Activated T-helper 1 cell treated with anti-CD3 and anti-CD28 coated beads, Interleukin-12 subunit alpha, Interleukin-12 subunit beta, Interleukin-2, Interleukin-4 antibody, amounts not matched to agents 30 ng/mL and 10 ng/mL and 1 ng/mL, durations not matched to agents 14 hours and 24 hours and 36 hours (primary cell): Measurements from ENCODE around the gene C10orf71. TPM values are rescaled to one million over a fixed set of nuclear protein-coding genes. Genes with fewer than 3 reads are reported as not detected.

Source experiments
- DNase-seq: peaks from one replicate; pipeline ENCODE4 v3.0.0; 2021; ENCODE audit warnings: low spot score
- H3K27ac Mint-ChIP-seq: one replicate; pipeline ENCODE4 v1.8.0; 2021; ENCODE audit warnings: mild to moderate bottlenecking, mixed read lengths
- H3K27me3 Mint-ChIP-seq: one replicate; pipeline ENCODE4 v1.8.0; 2022; ENCODE audit warnings: mild to moderate bottlenecking, moderate library complexity, mixed read lengths; ENCODE audit not compliant: insufficient read depth
- H3K36me3 Mint-ChIP-seq: one replicate; pipeline ENCODE4 v1.8.0; 2021; ENCODE audit warnings: low read depth, mixed read lengths
- H3K4me1 Mint-ChIP-seq: one replicate; pipeline ENCODE4 v1.8.0; 2021; ENCODE audit warnings: low read depth, mixed read lengths
- H3K4me3 Mint-ChIP-seq: one replicate; pipeline ENCODE4 v1.8.0; 2021; ENCODE audit warnings: mild to moderate bottlenecking, moderate library complexity, mixed read lengths
- H3K9me3 Mint-ChIP-seq: one replicate; pipeline ENCODE4 v1.8.0; 2021; ENCODE audit warnings: mixed read lengths
- intact Hi-C: fragments of 100-400 bp; cut with micrococcal nuclease; formaldehyde crosslinking; loops from one replicate; pipeline ENCODE4 v1.15.1; 2024
- total RNA-seq: library from RNA; stranded (reverse); gene quantifications from 2 replicates; pipeline ENCODE4 v1.2.3, GENCODE V29; 2022

C10orf71 gene
- total RNA-seq, 1 donor from 2014 or later: not detected

DNA sequence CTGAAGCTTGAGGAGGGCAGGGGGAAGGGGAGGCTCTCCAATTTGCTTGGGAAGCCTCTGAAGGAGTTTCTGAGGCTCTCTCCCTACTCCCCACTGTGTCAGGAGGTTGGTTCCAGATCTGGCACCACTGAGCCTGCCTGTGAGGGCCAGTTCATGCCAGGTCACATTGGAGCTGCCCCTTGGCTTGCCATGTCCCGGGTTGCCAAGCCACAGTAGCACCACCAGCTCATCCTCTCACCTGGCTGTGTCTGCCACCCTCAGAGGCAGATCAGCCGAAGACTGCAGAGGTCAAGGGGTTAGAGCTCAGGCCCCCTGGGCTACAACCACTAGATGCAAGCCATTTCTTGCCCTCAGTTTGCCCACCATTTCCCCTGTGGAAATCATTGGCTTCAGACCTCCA is 3.1 kb downstream of the C10orf71 start:
- no peak for DNase-seq
- intact Hi-C loops: no loop called here
- H3K9me3 Mint-ChIP-seq: no peaks in the 10 kb centered on the region
- no peak overlapping the region for H3K27ac Mint-ChIP-seq
- no peaks in the 10 kb centered on the region for H3K36me3 Mint-ChIP-seq
- H3K27me3 Mint-ChIP-seq: peaks cover 2% of the 10 kb centered on the region
- no peaks in the 10 kb centered on the region for H3K4me1 Mint-ChIP-seq
- H3K4me3 Mint-ChIP-seq: no peak overlapping the region

DNA sequence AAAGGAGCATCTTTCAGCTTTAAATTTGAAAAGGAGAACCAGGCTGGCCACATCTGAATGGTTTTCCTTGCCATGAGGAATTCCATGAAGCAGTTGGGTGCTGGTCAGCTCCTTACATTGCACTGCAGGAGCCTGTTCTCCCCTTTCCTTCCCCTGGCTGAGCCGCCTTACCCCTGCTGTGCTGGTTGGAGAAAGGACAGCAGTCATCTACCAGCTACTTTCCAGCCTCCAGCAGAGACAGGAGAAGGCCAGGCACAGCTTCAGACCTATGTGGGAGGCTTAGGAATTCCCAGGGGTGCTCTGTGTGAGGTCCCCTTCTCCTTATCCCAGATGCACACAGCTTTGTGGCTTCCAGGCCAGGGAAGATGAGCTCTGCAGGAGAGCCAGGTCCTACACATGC is 4.7 kb downstream of the C10orf71 start:
- peaks cover 2% of the 10 kb centered on the region for H3K27me3 Mint-ChIP-seq
- DNase-seq: no peak
- no peak overlapping the region for H3K4me3 Mint-ChIP-seq
- H3K27ac Mint-ChIP-seq: no peak overlapping the region
- H3K36me3 Mint-ChIP-seq: no peaks in the 10 kb centered on the region
- H3K9me3 Mint-ChIP-seq: no peaks in the 10 kb centered on the region
- no peaks in the 10 kb centered on the region for H3K4me1 Mint-ChIP-seq
- intact Hi-C loops: no loop called here

DNA sequence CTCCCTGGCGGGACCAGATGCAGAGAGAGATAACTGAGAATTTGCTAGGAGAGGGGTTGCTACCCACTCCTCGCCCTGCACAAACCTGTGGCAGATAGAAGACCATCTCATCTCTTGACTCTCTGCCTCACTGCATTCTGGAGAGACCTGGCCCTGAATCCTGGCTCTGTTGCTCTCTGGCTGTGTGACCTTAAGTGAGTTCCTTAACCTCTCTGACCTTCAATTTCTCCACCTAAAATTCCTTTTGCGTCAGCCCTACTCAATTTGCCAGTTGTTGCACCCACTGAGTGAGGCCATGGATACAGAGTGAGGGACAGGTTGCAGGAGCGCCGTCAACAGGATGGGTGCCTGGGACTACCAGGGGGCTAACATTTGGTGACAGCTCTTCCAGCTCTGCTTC is 5.2 kb downstream of the C10orf71 start:
- DNase-seq: no peak
- Mint-ChIP-seq H3K4me3 (no peak overlapping the region), H3K4me1 (peaks cover under 1% of the 10 kb centered on the region), H3K27ac (no peak overlapping the region), H3K9me3 (no peaks in the 10 kb centered on the region), H3K27me3 (peaks cover 2% of the 10 kb centered on the region), H3K36me3 (no peaks in the 10 kb centered on the region)
- intact Hi-C loops: no loop called here

DNA sequence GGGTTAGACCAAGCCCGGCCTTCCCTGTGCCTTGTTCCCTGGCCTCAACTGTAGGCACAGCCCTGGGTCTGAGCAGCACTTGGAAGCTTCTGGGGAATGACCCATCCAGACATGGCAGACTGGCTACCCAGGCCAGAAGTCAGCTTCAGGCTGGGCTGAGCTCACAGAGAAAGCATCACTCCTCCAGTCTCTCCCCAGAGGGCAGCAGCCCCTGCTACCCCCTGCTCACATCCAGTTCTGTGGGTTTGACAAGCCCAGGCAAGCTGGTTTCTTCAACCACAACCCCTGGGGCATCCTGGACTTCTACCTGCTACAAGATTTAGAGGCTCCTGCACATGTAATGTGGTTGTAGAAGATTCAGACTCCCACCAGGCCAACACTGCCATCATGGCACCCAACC is 9.0 kb downstream of the C10orf71 start:
- Mint-ChIP-seq H3K4me1 (peaks cover 17% of the 10 kb centered on the region), H3K9me3 (no peaks in the 10 kb centered on the region), H3K4me3 (no peak overlapping the region), H3K36me3 (no peaks in the 10 kb centered on the region), H3K27me3 (peaks cover 2% of the 10 kb centered on the region), H3K27ac (no peak overlapping the region)
- DNase-seq: no peak
- intact Hi-C loops: no loop called here

DNA sequence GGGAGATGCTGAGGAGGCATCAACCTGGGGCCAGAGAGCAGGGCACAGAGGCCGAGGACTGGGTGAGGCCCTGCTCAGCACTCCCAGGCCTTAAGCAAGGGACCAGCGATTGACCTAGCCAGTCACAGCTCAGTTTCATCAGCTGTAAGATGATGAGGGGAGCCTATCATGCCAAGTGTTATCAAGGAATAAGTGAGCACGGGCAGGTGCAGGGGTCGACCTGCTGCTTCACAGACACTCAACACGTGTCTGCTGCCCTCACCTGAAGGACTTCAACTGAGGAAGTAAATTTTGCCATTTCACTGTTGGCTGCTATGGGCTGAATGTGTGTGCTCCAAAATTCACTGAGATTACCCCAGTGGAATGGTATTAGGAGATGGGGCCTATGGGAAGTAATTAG is 9.9 kb downstream of the C10orf71 start:
- peaks cover 2% of the 10 kb centered on the region for H3K27me3 Mint-ChIP-seq
- H3K36me3 Mint-ChIP-seq: no peaks in the 10 kb centered on the region
- no peak overlapping the region for H3K4me3 Mint-ChIP-seq
- H3K27ac Mint-ChIP-seq: no peak overlapping the region
- H3K9me3 Mint-ChIP-seq: no peaks in the 10 kb centered on the region
- DNase-seq: no peak
- peaks cover 17% of the 10 kb centered on the region for H3K4me1 Mint-ChIP-seq
- intact Hi-C loops: no loop called here

DNA sequence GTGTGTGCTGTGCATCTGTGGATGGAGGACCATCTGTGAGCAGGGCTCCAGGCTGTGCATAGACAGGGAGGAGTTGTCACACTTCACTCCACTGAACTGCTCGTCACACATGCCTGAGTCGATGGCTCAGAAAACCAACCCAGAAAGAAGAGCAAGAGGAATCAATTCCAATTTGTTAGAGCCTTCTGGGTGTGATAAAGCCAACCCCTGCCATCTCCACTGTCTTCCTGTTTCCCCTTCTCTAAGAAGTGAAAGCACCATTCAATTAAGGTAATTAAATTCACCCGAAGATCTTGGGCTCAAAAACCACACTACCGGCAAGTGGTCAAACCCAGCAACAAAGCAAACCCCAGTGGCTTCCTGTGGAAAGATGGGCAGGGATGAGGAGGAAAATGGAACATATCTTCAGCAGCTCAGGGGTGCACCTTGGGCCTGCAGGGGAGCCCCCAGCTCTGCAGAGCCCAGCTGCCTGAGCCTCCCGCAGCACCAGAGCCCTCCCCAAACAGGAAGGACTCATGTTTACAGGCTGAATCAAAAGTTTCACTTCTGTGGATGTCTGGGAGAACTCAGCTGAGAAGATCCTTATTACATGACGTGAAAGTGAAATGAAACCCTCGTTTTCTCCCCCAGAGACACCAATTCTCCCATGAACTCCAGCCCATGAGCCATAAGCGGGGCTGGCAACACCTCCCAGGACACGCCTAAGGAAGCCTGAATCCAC is 10.9 kb downstream of the C10orf71 start:
- intact Hi-C loops: loop anchor here (2.0 kb wide), 1 partner anchor 133 kb away; no protein-coding TSS in a partner anchor
- Mint-ChIP-seq H3K27ac (peak overlapping the region; percentile 21), H3K4me1 (peaks cover 17% of the 10 kb centered on the region)

DNA sequence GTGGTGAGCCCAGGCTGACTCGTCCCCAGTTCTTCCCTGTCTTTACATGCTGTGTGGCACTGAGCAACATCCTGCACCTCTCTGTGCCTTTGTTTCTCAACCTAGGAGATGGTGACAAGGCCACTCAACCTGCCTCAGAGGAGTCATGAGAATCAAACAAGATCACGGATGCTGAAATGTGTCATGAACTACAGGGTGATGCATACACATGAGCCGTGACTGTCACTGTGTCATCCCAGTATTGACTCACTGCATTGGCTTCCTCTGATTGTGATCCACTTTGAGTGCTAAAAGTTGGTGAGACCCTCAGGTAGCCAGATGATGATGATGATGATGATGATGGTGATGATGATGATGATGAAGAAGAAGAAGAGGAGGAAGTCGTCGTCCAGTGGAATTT is 11.5 kb downstream of the C10orf71 start:
- intact Hi-C loops: loop anchor here (2.0 kb wide), 1 partner anchor 134 kb away; no protein-coding TSS in a partner anchor

More for the DNA sequence above, 10.9 kb downstream of the C10orf71 start:
- peak; percentile 5 for DNase-seq
- Mint-ChIP-seq H3K27me3 (peaks cover 1% of the 10 kb centered on the region), H3K4me3 (no peak overlapping the region), H3K9me3 (no peaks in the 10 kb centered on the region), H3K36me3 (no peaks in the 10 kb centered on the region)

DNA sequence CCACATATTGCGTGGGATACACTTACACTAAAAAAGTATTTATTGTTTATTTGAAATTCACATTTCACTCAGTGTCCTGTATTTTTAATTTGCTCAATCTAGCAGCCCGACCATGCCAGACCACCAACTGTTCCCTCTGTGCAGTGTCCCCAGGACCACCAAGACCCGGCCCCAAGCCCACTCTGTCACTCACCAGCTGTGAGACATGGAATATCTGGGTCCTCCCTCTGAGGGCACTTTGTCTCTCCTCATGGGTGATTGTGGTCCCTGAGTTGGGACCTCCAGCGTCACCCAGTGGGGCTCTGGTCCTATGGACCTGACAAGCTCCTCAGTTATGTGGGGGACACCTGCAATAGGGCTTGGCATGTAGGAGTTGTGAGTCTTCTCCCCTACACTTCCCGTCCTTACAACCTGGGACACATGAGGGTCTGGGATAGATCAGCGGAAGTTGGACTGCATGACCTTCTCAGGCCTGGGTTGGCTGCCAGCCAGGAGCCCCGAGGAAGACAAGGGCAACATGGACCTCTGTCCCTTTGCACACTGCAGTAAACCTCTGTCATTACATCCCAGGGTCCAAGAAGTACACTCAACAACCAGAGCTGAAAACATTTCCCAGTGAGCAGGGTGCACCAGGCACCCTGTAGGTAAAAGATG is 12.1 kb downstream of the C10orf71 start:
- Mint-ChIP-seq H3K27me3 (no peaks in the 10 kb centered on the region), H3K27ac (no peak overlapping the region), H3K9me3 (no peaks in the 10 kb centered on the region), H3K36me3 (no peaks in the 10 kb centered on the region), H3K4me1 (peaks cover 17% of the 10 kb centered on the region), H3K4me3 (no peak overlapping the region)
- intact Hi-C loops: loop anchor here (2.0 kb wide), 1 partner anchor 134 kb away; no protein-coding TSS in a partner anchor
- no peak for DNase-seq

More for the DNA sequence above, 11.5 kb downstream of the C10orf71 start:
- H3K4me3 Mint-ChIP-seq: no peak overlapping the region
- no peak overlapping the region for H3K27ac Mint-ChIP-seq
- H3K27me3 Mint-ChIP-seq: no peaks in the 10 kb centered on the region
- no peaks in the 10 kb centered on the region for H3K9me3 Mint-ChIP-seq
- H3K36me3 Mint-ChIP-seq: no peaks in the 10 kb centered on the region
- peaks cover 17% of the 10 kb centered on the region for H3K4me1 Mint-ChIP-seq
- DNase-seq: no peak

DNA sequence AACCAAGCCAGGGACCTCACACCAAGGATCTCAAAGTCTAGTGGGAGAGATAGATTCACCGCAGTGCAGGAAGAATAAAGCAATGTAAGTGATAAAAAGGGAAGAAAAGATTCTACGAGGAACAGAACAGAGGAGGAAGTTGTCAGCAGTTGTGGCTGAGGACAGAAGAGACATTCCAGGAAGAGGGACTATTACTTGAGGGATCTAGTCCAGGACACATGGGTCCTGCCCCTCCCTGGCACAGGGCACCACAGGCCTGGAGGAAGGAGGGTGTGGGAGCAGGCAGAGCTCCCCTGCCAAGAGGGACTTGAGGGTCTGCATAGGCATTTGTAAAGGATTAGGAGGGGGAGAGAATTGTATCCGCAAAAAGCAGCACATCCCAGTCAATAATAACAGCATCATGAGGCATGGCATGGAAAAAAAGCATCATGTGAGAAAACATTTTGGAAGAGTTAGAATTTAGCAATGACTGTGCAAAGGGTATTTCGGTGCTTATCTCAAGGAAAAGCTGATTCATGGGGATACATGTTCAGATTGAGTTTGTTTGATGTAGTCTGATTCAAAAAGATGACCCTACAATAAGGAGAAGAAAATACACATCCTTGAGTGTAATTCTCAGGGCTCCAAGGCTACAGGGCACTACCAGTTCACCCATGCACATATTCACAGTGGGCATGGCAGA is 12.7 kb downstream of the C10orf71 start:
- H3K27me3 Mint-ChIP-seq: no peaks in the 10 kb centered on the region
- H3K27ac Mint-ChIP-seq: no peak overlapping the region
- H3K36me3 Mint-ChIP-seq: no peaks in the 10 kb centered on the region
- intact Hi-C loops: loop anchor here (2.0 kb wide), 1 partner anchor 135 kb away; no protein-coding TSS in a partner anchor
- H3K9me3 Mint-ChIP-seq: no peaks in the 10 kb centered on the region
- DNase-seq: no peak
- no peak overlapping the region for H3K4me3 Mint-ChIP-seq
- peaks cover 17% of the 10 kb centered on the region for H3K4me1 Mint-ChIP-seq

DNA sequence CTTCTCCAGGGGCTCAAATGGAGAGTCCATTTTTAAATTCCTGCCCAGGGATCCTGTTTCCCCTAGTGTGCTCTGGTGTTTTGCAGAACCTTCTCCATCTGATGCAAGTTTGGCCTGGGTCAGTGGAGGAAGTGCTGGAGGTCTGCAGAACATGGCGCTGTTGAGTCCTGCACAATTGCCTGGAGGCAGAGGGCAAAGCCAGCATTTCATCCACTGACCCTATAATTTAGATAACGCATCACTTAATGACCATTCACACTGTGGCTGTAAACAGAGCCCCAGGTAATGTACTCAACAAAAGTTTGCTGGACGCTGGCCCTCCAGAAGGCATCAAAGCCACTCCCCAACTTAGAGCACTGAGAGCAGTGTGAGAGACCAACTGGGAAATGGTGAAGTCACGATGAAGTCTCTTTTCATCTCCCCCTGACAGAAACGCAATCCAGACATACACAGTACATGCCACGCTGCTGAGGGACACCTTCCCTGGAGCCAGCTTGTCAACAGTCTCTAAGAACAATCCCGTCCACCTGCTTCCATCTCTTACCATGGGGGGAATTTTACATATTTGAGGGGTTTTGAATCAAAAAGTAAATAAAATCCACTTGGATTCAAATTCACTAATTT is 13.4 kb downstream of the C10orf71 start:
- Mint-ChIP-seq H3K9me3 (no peaks in the 10 kb centered on the region), H3K27me3 (no peaks in the 10 kb centered on the region), H3K4me1 (peaks cover 17% of the 10 kb centered on the region), H3K4me3 (no peak overlapping the region), H3K36me3 (no peaks in the 10 kb centered on the region), H3K27ac (no peak overlapping the region)
- intact Hi-C loops: no loop called here
- DNase-seq: no peak

DNA sequence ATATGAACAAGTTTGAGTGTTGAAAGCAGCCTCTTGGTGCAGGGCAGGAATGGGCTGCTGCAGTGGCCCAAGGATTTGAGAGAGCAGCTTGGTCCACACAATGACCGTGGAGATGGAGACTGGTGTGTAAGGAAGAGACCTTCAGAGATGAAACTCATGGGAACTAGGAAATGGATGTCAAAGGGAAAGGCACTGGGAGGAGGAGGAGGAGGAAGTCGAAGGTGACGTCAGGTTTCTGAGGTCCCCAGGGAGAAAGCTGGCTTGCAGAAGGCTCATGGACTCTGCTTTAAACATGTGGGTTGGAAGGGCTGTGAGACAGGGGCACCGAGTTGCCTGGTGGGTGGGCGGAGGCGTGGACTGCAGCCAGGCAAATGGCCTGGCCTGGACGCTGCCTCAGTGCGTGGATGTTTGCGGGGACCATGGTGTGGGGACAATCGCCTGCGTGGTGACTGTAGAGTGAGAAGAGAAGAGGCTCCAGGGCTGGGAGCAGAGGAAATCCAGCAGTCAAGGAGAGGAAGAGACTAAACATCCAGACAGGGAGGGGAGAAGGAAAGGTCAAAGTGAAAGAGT is 14.6 kb downstream of the C10orf71 start:
- intact Hi-C loops: no loop called here
- Mint-ChIP-seq H3K4me3 (no peak overlapping the region), H3K27ac (no peak overlapping the region), H3K27me3 (no peaks in the 10 kb centered on the region), H3K9me3 (no peaks in the 10 kb centered on the region), H3K36me3 (no peaks in the 10 kb centered on the region), H3K4me1 (peaks cover 17% of the 10 kb centered on the region)
- DNase-seq: no peak

DNA sequence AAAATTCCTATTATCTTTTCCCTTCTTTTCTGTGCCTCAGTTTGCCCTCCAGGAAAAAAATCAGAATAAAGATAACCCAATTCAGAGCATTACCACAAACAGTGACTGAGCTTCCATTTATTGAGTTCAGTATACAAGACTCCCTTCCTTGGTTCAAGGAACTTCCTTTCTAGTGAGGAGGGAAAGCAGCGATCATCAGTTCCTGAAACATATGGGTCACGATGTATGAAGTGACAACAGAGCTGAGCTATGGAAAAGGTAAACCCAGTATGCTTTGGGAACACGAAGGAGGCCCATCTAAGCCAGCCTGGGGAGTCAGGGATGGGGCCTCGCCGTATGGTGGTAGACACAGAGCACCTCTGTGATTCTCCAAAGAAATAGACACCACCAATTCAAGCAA is 15.8 kb downstream of the C10orf71 start:
- no peak for DNase-seq
- H3K27ac Mint-ChIP-seq: no peak overlapping the region
- H3K27me3 Mint-ChIP-seq: peaks cover 2% of the 10 kb centered on the region
- no peak overlapping the region for H3K4me3 Mint-ChIP-seq
- H3K9me3 Mint-ChIP-seq: no peaks in the 10 kb centered on the region
- H3K4me1 Mint-ChIP-seq: peaks cover 10% of the 10 kb centered on the region
- no peaks in the 10 kb centered on the region for H3K36me3 Mint-ChIP-seq
- intact Hi-C loops: no loop called here
